ENCODE measurements around the gene RAB30. TPM values are rescaled to one million over a fixed set of nuclear protein-coding genes. Genes with fewer than 3 reads are reported as not detected.

Gene RAB30
- total RNA-seq, 8 experiments from 2014 or later = 13.4 to 32.6 (median 19.7) TPM

- WGBS, 10 experiments = 0 to 100% (median 13%) methylated on average over 1 of the region's 1 CpG; no CpG with 5 or more reads in 6 of the 10 experiments
- peak in 1 of 8 experiments; percentile 13 for ATAC-seq (replicated peaks in 6 of 8)
- Histone ChIP-seq H3K4me1 (replicated peaks in 1 of 2) (peaks cover 18 to 20% of the 10 kb centered on the region in 2 donors), H3K4me3 (no peak overlapping the region), H3K27ac (no peak overlapping the region)
- in situ Hi-C loops (cut with MboI; ENCODE audit: low pct_unique_long_range_greater_than_20kb in 2 of 9, low sequenced_read_pairs in 9 of 9, unreplicated experiment in 9 of 9) = no loop called here
These were observed 38.3 kb downstream of the RAB30 start for GRCh38 chr11:83033371-83033770.

GRCh38 chr11:83031127-83031526, 40.6 kb downstream of the RAB30 start:
- no peak for ATAC-seq (replicated peaks in 6 of 8)

GRCh38 chr11:83027794-83028193, 43.9 kb downstream of the RAB30 start:
- ATAC-seq (replicated peaks in 6 of 8) = no peak
- in situ Hi-C loops (cut with MboI; ENCODE audit: low pct_unique_long_range_greater_than_20kb in 2 of 9, low sequenced_read_pairs in 9 of 9, unreplicated experiment in 9 of 9) = no loop called here
- peaks cover 3 to 6% of the 10 kb centered on the region in 2 donors for H3K4me1 ChIP-seq (replicated peaks in 1 of 2)
- H3K27ac ChIP-seq = no peak overlapping the region
- WGBS, 10 experiments = 71 to 100% (median 91%) methylated on average over 1 to 2 of the region's 2 CpGs
- H3K4me3 ChIP-seq = no peak overlapping the region

More at GRCh38 chr11:83031127-83031526, 40.6 kb downstream of the RAB30 start:
- no peak overlapping the region for H3K27ac ChIP-seq
- in situ Hi-C loops (cut with MboI; ENCODE audit: low pct_unique_long_range_greater_than_20kb in 2 of 9, low sequenced_read_pairs in 9 of 9, unreplicated experiment in 9 of 9) = no loop called here
- WGBS, 10 experiments = 33 to 100% (median 94%) methylated on average over 1 to 4 of the region's 4 CpGs
- H3K4me3 ChIP-seq = no peak overlapping the region
- peaks cover 14 to 23% of the 10 kb centered on the region in 2 donors for H3K4me1 ChIP-seq (replicated peaks in 1 of 2)

GRCh38 chr11:83027289-83027688, 44.4 kb downstream of the RAB30 start:
- H3K4me1 ChIP-seq (replicated peaks in 1 of 2) = peaks cover 3 to 6% of the 10 kb centered on the region in 2 donors
- in situ Hi-C loops (cut with MboI; ENCODE audit: low pct_unique_long_range_greater_than_20kb in 2 of 9, low sequenced_read_pairs in 9 of 9, unreplicated experiment in 9 of 9) = no loop called here
- no peak overlapping the region for H3K27ac ChIP-seq
- WGBS, 10 experiments = 72 to 100% (median 87%) methylated on average over 1 to 5 of the region's 5 CpGs; no CpG with 5 or more reads in 1 of the 10 experiments
- no peak for ATAC-seq (replicated peaks in 6 of 8)
- H3K4me3 ChIP-seq = no peak overlapping the region

GRCh38 chr11:83026229-83026628, 45.5 kb downstream of the RAB30 start:
- no peak for ATAC-seq (replicated peaks in 6 of 8)
- WGBS, 10 experiments = 92 to 100% (median 100%) methylated on average over 1 to 4 of the region's 4 CpGs; no CpG with 5 or more reads in 2 of the 10 experiments
- in situ Hi-C loops (cut with MboI; ENCODE audit: low pct_unique_long_range_greater_than_20kb in 2 of 9, low sequenced_read_pairs in 9 of 9, unreplicated experiment in 9 of 9) = no loop called here
- peaks cover 3 to 6% of the 10 kb centered on the region in 2 donors for H3K4me1 ChIP-seq (replicated peaks in 1 of 2)
- no peak overlapping the region for H3K4me3 ChIP-seq
- H3K27ac ChIP-seq = no peak overlapping the region

GRCh38 chr11:83025267-83025704, 46.4 kb downstream of the RAB30 start:
- no peak overlapping the region for H3K27ac ChIP-seq
- peak in 7 of 8 experiments; percentile 32 to 90 (median 58) for ATAC-seq (replicated peaks in 6 of 8)
- in situ Hi-C loops (cut with MboI; ENCODE audit: low pct_unique_long_range_greater_than_20kb in 2 of 9, low sequenced_read_pairs in 9 of 9, unreplicated experiment in 9 of 9) = no loop called here
- peaks cover 3 to 6% of the 10 kb centered on the region in 2 donors for H3K4me1 ChIP-seq (replicated peaks in 1 of 2)
- no peak overlapping the region for H3K4me3 ChIP-seq
- 7 to 83% (median 33%) methylated on average over 1 to 2 of the region's 2 CpGs; no CpG with 5 or more reads in 1 of the 10 experiments for WGBS, 10 experiments

GRCh38 chr11:83024270-83024854, 47.3 kb downstream of the RAB30 start:
- ATAC-seq (replicated peaks in 6 of 8) = no peak
- in situ Hi-C loops (cut with MboI; ENCODE audit: low pct_unique_long_range_greater_than_20kb in 2 of 9, low sequenced_read_pairs in 9 of 9, unreplicated experiment in 9 of 9) = no loop called here
- no peak overlapping the region for H3K27ac ChIP-seq
- H3K4me3 ChIP-seq = no peak overlapping the region
- WGBS, 10 experiments = 55 to 95% (median 79%) methylated on average over 1 to 3 of the region's 3 CpGs; no CpG with 5 or more reads in 2 of the 10 experiments
- H3K4me1 ChIP-seq (replicated peaks in 1 of 2) = peaks cover 3 to 6% of the 10 kb centered on the region in 2 donors

GRCh38 chr11:83023410-83023809, 48.3 kb downstream of the RAB30 start:
- WGBS, 10 experiments = 5 to 100% (median 57%) methylated on average over 1 to 4 of the region's 4 CpGs; no CpG with 5 or more reads in 1 of the 10 experiments
- peaks cover 3 to 6% of the 10 kb centered on the region in 2 donors for H3K4me1 ChIP-seq (replicated peaks in 1 of 2)

GRCh38 chr11:83021780-83022125, 49.9 kb downstream of the RAB30 start:
- Histone ChIP-seq H3K4me1 (replicated peaks in 1 of 2) (peaks cover 2 to 3% of the 10 kb centered on the region in 2 donors), H3K4me3 (no peak overlapping the region), H3K27ac (no peak overlapping the region)
- ATAC-seq (replicated peaks in 6 of 8) = no peak
- WGBS, 10 experiments = 88 to 100% (median 100%) methylated on average over 1 to 2 of the region's 2 CpGs; no CpG with 5 or more reads in 5 of the 10 experiments
- in situ Hi-C loops (cut with MboI; ENCODE audit: low pct_unique_long_range_greater_than_20kb in 2 of 9, low sequenced_read_pairs in 9 of 9, unreplicated experiment in 9 of 9) = no loop called here

More at GRCh38 chr11:83023410-83023809, 48.3 kb downstream of the RAB30 start:
- no peak for ATAC-seq (replicated peaks in 6 of 8)
- in situ Hi-C loops (cut with MboI; ENCODE audit: low pct_unique_long_range_greater_than_20kb in 2 of 9, low sequenced_read_pairs in 9 of 9, unreplicated experiment in 9 of 9) = no loop called here
- Histone ChIP-seq H3K27ac (no peak overlapping the region), H3K4me3 (no peak overlapping the region)

- no peak for ATAC-seq (replicated peaks in 6 of 8)
These were observed 50.5 kb downstream of the RAB30 start for GRCh38 chr11:83020942-83021779.

GRCh38 chr11:83019888-83020579, 51.7 kb downstream of the RAB30 start:
- Histone ChIP-seq H3K4me3 (no peak overlapping the region), H3K4me1 (replicated peaks in 1 of 2) (peaks cover 0 to 2% of the 10 kb centered on the region in 2 donors), H3K27ac (no peak overlapping the region)
- ATAC-seq (replicated peaks in 6 of 8) = peak in 3 of 8 experiments; percentile 75 to 99 (median 87)
- in situ Hi-C loops (cut with MboI; ENCODE audit: low pct_unique_long_range_greater_than_20kb in 2 of 9, low sequenced_read_pairs in 9 of 9, unreplicated experiment in 9 of 9) = no loop called here
- 60 to 100% (median 100%) methylated on average over 1 to 4 of the region's 12 CpGs; no CpG with 5 or more reads in 3 of the 10 experiments for WGBS, 10 experiments

More at GRCh38 chr11:83020942-83021779, 50.5 kb downstream of the RAB30 start:
- WGBS, 10 experiments = 80 to 100% (median 93%) methylated on average over 1 to 11 of the region's 17 CpGs; no CpG with 5 or more reads in 2 of the 10 experiments
- Histone ChIP-seq H3K4me1 (replicated peaks in 1 of 2) (peaks cover 2 to 3% of the 10 kb centered on the region in 2 donors), H3K4me3 (no peak overlapping the region), H3K27ac (no peak overlapping the region)
- in situ Hi-C loops (cut with MboI; ENCODE audit: low pct_unique_long_range_greater_than_20kb in 2 of 9, low sequenced_read_pairs in 9 of 9, unreplicated experiment in 9 of 9) = no loop called here

- WGBS, 10 experiments = 67 to 100% (median 94%) methylated on average over 1 of the region's 1 CpG; no CpG with 5 or more reads in 2 of the 10 experiments
- no peak overlapping the region for H3K4me3 ChIP-seq
- H3K4me1 ChIP-seq (replicated peaks in 1 of 2) = peaks cover 0 to 6% of the 10 kb centered on the region in 2 donors
- H3K27ac ChIP-seq = no peak overlapping the region
- in situ Hi-C loops (cut with MboI; ENCODE audit: low pct_unique_long_range_greater_than_20kb in 2 of 9, low sequenced_read_pairs in 9 of 9, unreplicated experiment in 9 of 9) = no loop called here
- ATAC-seq (replicated peaks in 6 of 8) = no peak
These were observed 56.7 kb downstream of the RAB30 start for GRCh38 chr11:83014951-83015350.
